DMS153 treated with DMSO at 0.1 percent for 48 hours (cell line): Measurements from ENCODE around the gene DLG5.
"Not testable (repeated sequence)": the region's sequence is repeated elsewhere in the genome, so short reads cannot be mapped to it uniquely, and the experiment has no call there.

Experiments used
- DNase-seq: peaks from one replicate; lab custom pipeline; 2025; ENCODE audit not compliant: unreplicated experiment; lab: John Stamatoyannopoulos, UW

Gene DLG5

GRCh38 chr10:77772852-77773600 is 153.5 kb downstream of the DLG5 start:
- not testable (repeated sequence) for DNase-seq

- no peak for DNase-seq
These were observed 154.7 kb downstream of the DLG5 start for GRCh38 chr10:77771851-77772250.

DNA sequence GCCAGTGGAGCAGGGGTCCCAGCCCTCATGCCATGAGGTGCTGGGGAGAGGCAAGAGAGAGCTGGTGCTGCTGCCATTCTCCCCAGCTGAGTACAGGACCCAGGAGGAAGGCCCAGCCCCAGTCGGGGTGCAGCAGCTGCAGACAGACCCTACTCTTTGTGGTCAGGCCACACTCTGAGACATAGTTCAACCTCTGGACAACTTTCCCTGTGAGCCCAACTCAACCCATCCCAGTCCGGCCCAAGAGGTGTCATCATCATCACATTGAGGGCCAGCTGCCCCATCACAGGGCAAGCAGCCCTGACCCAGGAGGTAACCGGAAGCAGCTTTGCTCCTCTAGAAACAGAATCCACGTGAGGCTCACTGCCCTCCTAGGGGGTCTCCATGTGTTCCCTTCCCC is 155.1 kb downstream of the DLG5 start:
- no peak for DNase-seq

GRCh38 chr10:77770868-77771175 is 155.7 kb downstream of the DLG5 start:
- no peak for DNase-seq

GRCh38 chr10:77770081-77770867 is 156.3 kb downstream of the DLG5 start:
- DNase-seq, result no peak

- DNase-seq, result no peak
These were observed 158.5 kb downstream of the DLG5 start for GRCh38 chr10:77768039-77768438.

- DNase-seq, result no peak
These were observed 162.8 kb downstream of the DLG5 start for GRCh38 chr10:77763453-77764430.

DNA sequence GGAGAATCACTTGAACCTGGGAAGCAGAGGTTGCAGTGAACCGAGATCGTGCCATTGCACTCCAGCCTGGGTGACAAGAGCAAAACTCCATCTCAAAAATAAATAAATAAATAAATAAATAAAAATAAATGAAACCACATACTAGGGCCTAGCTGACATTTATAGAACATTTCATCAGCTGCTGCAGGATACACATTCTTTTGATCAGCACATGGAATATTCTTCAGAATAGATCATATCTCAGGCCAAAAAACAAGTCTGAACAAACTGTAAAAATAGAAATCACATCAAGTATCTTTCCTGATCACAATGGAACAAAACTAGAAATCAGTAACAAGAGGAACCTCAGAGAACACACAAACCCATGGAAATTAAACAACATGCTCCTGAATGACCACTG is 168.1 kb downstream of the DLG5 start:
- DNase-seq, result not testable (repeated sequence)

- peak; percentile 24 for DNase-seq
These were observed 170.0 kb downstream of the DLG5 start for GRCh38 chr10:77756319-77757232.

- no peak for DNase-seq
These were observed 180.4 kb downstream of the DLG5 start for GRCh38 chr10:77746047-77746707.

DNA sequence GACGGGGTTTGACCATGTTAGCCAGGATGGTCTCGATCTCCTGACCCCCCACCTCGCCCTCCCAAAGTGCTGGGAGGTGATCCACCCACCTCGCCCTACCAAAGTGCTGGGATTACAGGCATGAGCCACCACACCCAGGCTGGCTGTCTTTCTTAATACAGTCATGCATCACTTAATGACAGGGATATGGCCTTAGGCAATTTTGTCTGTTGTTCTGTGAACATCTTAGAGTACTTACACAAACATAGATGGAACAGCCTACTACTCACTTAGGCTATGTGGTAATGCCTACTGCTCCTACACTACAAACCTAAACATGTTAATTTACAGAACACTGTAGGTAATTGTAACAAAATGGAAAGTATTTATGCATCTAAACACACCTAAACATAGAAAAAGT is 182.3 kb downstream of the DLG5 start:
- DNase-seq, result no peak

DNA sequence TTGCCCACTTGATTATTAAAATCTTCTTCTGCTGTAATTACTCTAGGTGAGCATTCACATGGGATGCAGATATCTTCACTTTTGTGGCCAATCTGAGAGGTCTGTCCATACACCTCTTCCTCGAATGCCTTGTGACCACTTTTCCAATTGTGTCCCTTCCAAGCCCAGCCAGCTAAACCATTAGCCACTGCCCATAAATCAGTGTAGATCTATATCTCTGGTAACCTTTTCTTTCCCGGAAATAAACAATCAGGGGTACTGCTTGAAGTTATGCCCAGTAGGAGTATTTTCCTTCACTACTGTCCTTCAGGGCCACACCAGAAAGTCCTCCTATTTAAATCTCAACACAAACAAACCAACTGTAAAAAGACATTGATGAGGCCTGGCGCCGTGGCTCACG is 184.4 kb downstream of the DLG5 start:
- DNase-seq, result no peak

DNA sequence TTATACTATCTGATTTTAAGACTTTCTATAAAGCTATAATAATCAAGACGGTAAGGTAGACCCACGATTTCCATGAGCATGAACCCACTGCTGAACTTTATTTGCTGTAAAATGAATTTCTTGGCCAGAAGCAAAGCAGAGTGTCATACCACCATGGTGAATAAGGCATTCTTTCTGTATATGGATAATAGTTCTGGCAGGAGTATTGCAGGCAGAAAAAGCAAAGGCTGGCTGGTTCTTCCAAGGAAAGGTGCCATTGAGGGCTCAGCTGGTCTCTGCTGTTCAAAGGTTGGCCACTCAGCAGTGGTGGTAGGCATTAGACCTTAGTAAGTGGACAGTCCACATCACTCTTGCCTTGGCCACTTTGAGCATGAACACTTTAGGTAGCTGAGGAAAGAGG is 184.8 kb downstream of the DLG5 start:
- no peak for DNase-seq
